H4 (cell line): ENCODE results near the gene GAB1. TPM values are rescaled to one million over a fixed set of nuclear protein-coding genes. Genes with fewer than 3 reads are reported as not detected.

Experiments
- DNase-seq: peaks from one replicate; pipeline ENCODE4 v3.0.0-alpha.2; 2015; ENCODE audit warnings: low spot score
- total RNA-seq: library from RNA; depleted of rRNA; stranded (reverse); fragments of >200 nt; shearing (Covaris generic); gene quantifications from 2 replicates; pipeline ENCODE4 v1.2.3, GENCODE V29; 2014

The GAB1 gene
- total RNA-seq, 1 experiment from 2014 or later = 9.0 TPM

- peak; percentile 53 for DNase-seq
These were observed 22.4 kb downstream of the GAB1 start for GRCh38 chr4:143358923-143359643.

DNA sequence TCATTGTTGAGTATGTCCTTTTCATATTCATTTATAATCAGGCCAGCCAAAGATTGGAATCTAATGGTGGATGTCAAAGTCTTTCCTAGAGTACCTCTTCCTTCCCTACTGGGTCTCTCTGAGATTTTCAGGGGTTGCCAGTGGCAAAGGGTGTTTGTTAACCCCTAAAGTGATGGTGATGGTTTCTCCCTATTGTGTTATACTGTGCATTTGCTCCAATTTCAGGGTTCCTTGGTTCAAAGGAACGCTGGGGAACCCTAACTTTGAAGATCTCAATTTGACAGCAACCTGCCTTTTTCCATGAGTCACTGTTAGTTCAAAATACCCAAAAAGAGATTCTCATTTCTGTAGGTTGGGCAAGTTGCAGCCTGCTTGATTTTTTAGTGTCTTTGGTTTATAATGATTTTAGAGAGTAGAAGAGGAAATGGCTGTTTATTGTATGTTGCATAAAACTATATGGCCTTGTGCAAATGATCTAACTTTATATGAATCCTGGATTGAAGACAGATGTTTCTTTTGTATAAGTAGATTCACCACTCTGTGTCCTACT, 23.0 kb downstream of the GAB1 start:
- DNase-seq = no peak

- DNase-seq = no peak
These were observed 24.4 kb downstream of the GAB1 start for GRCh38 chr4:143360838-143361625.

DNA sequence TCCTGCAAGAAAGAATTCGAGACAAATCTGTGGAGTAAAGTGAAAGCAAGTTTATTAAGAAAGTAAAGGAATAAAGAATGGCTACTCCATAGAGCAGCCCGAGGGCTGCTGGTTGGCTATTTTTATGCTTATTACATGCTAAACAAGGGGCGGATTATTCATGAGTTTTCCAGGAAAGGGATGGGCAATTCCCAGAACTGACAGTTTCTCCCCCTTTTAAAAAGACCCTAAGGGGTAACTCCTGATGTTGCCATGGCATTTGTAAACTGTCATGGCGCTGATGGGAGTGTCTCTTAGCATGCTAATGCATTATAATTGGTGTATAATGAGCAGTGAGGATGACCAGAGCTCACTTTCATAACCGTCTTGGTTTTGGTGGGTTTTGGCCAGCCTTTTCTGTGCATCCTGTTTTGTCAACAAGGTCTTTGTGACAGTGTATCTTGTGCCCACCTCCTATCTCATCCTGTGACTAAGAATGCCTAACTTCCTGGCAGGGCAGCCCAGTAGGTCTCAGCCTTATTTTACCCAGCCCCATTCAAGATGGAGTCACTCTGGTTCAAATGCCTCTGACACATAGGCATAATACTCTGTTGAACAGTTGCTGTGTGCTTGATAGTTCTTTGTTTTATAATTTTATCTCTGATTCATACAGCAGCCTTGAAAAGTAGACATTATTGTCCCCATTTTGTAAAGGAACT, 25.8 kb downstream of the GAB1 start:
- no peak for DNase-seq

GRCh38 chr4:143363332-143363731, 26.7 kb downstream of the GAB1 start:
- no peak for DNase-seq

DNA sequence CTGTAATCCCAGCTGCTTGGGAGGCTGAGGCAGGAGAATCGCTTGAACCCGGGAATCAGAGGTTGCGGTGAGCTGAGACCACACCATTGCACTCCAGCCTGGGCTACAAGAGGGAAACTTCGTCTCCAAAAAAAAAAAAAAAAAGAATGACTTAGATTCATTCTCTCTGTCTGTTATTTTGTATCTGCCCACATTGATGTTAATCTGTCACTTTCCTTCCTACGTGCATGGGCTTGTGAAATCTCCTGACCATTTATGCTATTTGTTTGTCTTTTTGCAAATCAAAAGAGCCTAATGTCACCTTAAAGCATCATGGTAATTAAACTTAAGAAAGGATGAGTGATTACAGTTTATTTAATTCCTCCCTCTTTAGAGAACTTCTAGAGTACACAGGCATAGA, 27.4 kb downstream of the GAB1 start:
- DNase-seq = no peak

DNA sequence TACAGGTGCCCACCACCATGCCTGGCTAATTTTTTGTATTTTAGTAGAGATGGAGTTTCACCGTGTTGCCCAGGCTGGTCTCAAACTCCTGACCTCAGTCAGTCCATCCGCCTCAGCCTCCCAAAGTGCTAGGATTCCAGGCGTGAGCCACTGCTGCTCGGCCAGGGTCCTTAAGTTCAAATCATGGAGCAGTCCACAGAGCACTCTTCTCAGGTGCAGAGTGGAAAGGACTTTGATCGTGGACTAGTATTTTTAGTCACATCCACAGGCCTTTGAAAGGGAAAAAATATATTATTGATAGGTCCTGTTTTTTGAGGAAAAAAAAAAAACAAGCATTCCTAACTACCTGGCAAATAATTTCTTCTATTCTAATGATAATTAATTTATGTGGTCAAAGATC, 31.2 kb downstream of the GAB1 start:
- no peak for DNase-seq

DNA sequence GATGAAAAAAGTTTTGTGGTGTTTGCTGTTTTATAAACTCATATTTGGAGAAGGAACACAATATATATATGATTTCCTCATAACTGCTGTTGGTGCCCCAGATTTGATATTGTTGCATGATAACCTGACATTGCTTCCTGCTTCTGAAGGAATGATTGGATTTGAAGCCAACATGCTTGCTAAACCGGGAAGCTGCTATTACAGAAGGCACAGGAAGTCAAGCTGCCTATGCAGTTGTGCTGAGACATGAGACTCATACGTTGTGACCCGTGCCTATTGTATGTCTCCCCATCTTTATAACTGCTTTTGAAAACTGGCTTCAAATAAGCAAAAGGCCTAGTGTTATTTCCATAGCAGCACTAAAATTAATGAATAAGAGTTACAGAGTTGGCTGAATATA, 32.9 kb downstream of the GAB1 start:
- no peak for DNase-seq

- DNase-seq = no peak
These were observed 35.6 kb downstream of the GAB1 start for GRCh38 chr4:143372093-143372915.

GRCh38 chr4:143374255-143374654, 37.6 kb downstream of the GAB1 start:
- DNase-seq = no peak

- no peak for DNase-seq
These were observed 38.1 kb downstream of the GAB1 start for GRCh38 chr4:143374771-143375170.

DNA sequence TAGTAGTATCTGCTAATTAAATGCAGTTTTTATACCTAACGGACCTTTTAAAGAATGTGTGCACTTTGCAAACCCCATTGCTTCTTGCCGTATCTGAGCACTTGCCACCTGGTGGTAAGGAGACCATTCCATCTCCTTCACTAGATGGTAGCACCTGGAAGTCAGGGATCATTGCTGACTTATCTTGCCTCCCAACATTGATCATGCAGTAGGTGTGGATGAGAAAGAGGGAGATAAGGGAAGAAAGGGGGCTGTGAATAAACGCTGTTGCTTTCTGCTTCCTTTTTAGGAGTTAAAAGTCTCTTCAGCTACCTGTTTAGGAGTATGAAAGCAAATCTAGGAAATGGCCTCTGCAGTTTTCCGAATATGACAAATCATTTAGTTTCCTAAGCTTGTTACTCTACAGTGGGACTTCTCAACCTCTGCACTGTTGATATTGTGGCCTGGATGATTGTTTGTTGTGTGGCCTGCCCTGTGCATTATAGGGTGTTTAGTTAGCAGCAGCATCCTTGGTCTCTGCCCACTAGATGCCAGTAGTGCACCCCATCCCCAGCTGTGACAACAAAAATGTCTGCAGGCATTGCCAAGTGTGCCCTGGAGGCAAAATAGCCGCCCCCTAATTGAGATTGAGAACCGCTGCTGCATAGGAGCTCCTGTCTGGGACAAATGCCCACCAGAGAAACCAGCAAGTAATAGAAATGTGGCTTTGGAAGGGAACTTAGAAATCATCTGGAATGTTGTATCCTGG, 38.8 kb downstream of the GAB1 start:
- DNase-seq = peak; percentile 50

DNA sequence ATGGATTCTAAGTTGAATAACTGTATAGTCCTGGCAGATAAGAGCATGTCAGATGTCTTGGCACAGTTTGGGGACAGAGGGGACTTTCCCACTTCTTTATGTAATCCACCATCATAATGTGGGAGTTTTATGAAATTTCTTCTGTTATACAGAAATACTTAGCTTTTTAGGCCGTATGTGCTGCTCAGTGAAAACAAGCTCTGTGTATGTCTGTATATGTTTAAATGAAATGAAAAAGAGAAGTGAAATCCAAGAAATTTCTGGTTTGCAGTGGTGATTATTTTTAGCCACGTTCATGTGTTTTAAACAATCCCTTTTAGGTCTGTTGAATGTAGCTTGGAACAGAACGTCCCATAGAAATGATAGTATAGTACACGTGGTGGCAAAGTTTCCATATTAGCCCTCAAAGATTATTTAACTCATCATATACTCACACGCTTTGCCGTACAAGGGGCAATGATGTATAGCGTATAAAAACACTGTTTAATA, 41.0 kb downstream of the GAB1 start:
- DNase-seq = no peak

GRCh38 chr4:143380629-143381028, 44.0 kb downstream of the GAB1 start:
- no peak for DNase-seq

DNA sequence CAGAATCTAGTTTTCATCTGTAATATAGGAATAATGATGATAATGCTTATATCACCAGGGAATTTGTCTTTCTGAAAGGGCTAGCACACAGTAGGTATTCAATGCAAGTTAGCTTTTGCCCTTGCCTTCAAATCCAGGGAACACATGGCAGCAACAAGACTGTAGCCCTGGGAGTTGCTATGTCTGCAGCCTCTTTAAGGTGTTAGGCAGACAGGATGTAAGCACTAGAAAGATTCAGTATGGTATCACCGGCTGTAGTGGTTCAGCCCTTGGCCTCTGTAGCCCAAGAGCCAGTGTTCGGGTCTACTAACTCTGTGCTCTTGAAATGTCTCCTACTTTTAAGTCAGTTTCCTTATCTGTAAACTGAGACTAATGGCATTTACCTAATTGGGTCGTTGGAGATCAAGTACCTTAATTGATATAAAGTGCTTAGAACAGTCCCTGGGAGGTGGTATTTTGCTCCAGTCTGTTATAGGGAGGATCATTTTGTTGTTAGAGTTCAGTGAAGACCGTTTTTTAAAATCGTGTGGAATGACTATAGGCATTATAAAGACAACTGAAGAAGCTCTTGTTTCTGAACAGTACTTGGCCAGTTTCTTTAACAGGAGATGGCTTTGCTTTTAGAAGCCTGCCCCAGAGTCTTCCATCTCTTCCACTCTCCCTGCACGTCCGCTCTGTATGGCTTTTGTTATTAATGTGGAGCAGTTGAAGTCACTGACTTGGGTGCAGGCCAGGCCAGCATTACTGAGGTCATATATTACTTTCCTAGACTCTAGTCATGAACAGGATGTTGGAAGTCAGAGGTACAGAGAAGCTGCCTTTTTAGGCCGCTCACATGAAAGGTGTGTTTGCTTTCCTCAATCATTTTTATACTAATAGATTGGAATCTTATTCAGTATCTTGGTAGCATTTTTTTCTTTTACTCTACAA, 44.8 kb downstream of the GAB1 start:
- DNase-seq = peak; percentile 94

DNA sequence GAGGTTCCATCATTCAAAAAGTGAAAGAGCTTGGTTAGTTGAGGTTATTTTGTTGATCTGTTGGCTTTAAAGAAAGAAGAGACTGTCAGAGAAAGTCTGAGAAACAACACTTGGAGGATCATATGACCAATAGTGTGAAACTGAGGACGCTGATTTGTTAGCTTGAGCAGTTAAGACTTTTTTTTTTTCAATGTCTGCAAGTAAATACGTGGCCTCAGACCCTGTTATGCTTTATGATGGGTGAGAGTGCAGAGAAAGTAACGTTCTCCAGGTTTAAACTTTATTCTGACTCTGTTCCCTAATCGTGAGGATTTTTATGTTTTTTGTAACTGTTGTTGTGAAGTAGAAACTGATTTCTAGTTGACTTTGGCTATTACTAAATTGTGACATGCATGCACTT, 45.9 kb downstream of the GAB1 start:
- DNase-seq = peak; percentile 27

- no peak for DNase-seq
These were observed 46.4 kb downstream of the GAB1 start for GRCh38 chr4:143383005-143383574.

DNA sequence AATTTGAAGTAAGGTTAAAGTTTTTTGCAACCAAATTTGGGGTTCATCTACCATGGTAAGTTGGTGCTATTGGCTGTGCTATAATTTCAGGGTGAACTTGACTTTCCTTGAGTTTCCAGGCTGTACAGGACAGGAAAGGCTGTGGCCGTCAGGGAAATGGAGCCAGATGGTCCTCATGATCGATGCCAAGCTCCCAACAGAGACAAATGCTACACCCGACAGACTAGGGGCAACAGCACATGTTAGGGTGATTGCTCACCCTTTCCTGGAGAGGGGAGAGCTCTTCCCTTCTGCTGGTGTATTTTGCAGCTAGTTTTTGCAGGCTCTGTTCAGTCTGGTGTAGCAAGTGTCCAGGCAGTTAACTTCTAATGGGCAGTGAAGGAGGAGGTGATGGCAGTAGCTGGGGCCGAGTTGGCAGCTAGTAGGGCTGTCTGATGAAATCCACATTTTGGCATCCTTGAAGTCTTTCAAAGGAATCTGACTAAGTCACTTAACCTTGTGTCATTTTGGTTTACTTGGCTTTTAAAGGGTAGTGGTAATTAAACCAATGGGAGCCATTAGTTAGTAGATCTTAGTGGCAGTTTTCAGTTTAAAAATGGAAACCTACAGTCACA, 47.8 kb downstream of the GAB1 start:
- no peak for DNase-seq

GRCh38 chr4:143386812-143387211, 50.1 kb downstream of the GAB1 start:
- DNase-seq = no peak
